Activated B cell treated with CpG ODN at 0.5 μM for 24 hours (primary cell): Measurements from ENCODE around the gene MPC1L. TPM values are rescaled to one million over a fixed set of nuclear protein-coding genes. Genes with fewer than 3 reads are reported as not detected.

Experiments
- ATAC-seq: fragments of 200-7000 bp; cut with Tn5 transposase; one replicate; pipeline ENCODE4 v1.10.0; 2021; ENCODE audit warnings: low read depth, mild to moderate bottlenecking, moderate library complexity
- CTCF ChIA-PET: fragments of 350-600 bp; sonication (Branson Sonifier 250); formaldehyde crosslinking; loops from one replicate; lab custom pipeline; 2021; ENCODE audit warnings: antibody characterized with exemption; lab: Charles Lee
- POLR2A ChIA-PET: fragments of 350-600 bp; sonication (Branson Sonifier 250); formaldehyde crosslinking; loops from one replicate; lab custom pipeline; 2021; ENCODE audit warnings: antibody characterized with exemption; lab: Charles Lee
- DNase-seq: peaks from one replicate; pipeline ENCODE4 v3.0.0; 2022
- H3K27ac Mint-ChIP-seq: one replicate; pipeline ENCODE4 v1.8.0; 2020; ENCODE audit warnings: mixed read lengths
- H3K27me3 Mint-ChIP-seq: one replicate; pipeline ENCODE4 v1.8.0; 2021; ENCODE audit warnings: mixed read lengths
- H3K36me3 Mint-ChIP-seq: one replicate; pipeline ENCODE4 v1.8.0; 2021; ENCODE audit warnings: low read depth, mixed read lengths
- H3K4me1 Mint-ChIP-seq: one replicate; pipeline ENCODE4 v1.8.0; 2021; ENCODE audit warnings: mixed read lengths
- H3K4me3 Mint-ChIP-seq: one replicate; pipeline ENCODE4 v1.8.0; 2020; ENCODE audit warnings: mild to moderate bottlenecking, mixed read lengths
- H3K9me3 Mint-ChIP-seq: one replicate; pipeline ENCODE4 v1.8.0; 2020; ENCODE audit warnings: mixed read lengths
- CTCF ChIP-seq: fragments of 200-600 bp; IDR thresholded peaks from one replicate; pipeline ENCODE4 v1.8.0; 2022; ENCODE audit warnings: antibody characterized with exemption, mild to moderate bottlenecking
- intact Hi-C: fragments of 100-400 bp; cut with micrococcal nuclease; formaldehyde crosslinking; loops from one replicate; pipeline ENCODE4 v1.15.1; 2024
- total RNA-seq: library from RNA; stranded (reverse); gene quantifications from 2 replicates; pipeline ENCODE4 v1.2.3, GENCODE V29; 2022

The MPC1L gene
- total RNA-seq, 1 donor from 2014 or later = not detected

GRCh38 chrX:40637687-40638086, 14.5 kb downstream of the MPC1L start:
- ChIA-PET POLR2A (no interaction called here), CTCF (no interaction called here)
- no peak for DNase-seq
- H3K27ac Mint-ChIP-seq = no peak overlapping the region
- H3K36me3 Mint-ChIP-seq = peaks cover 70% of the 10 kb centered on the region
- no peak for TF ChIP-seq CTCF
- H3K27me3 Mint-ChIP-seq = no peaks in the 10 kb centered on the region
- intact Hi-C loops = no loop called here
- no peaks in the 10 kb centered on the region for H3K9me3 Mint-ChIP-seq
- no peak overlapping the region for H3K4me3 Mint-ChIP-seq
- H3K4me1 Mint-ChIP-seq = peaks cover 24% of the 10 kb centered on the region
- no peak for ATAC-seq

- POLR2A ChIA-PET = no interaction called here
- no peak for ATAC-seq
- Mint-ChIP-seq H3K36me3 (peaks cover 27% of the 10 kb centered on the region), H3K9me3 (no peaks in the 10 kb centered on the region), H3K4me3 (peak overlapping the region; percentile 83), H3K27me3 (no peaks in the 10 kb centered on the region), H3K4me1 (peaks cover 46% of the 10 kb centered on the region), H3K27ac (peak overlapping the region; percentile 89)
- TF ChIP-seq CTCF = no peak
- no peak for DNase-seq
- CTCF ChIA-PET = interaction anchor here (1.0 to 1.7 kb wide), 2 partner anchors 100 to 536 kb away, joined by 3 to 5 read pairs; no protein-coding TSS in a partner anchor
- intact Hi-C loops = loop anchor here (1.0 kb wide), 1 partner anchor 100 kb away; no protein-coding TSS in a partner anchor
Measured at GRCh38 chrX:40644176-40644575, 20.9 kb downstream of the MPC1L start.

- ATAC-seq (peak; percentile 41), DNase-seq (peak; percentile 26)
- Mint-ChIP-seq H3K36me3 (peaks cover 25% of the 10 kb centered on the region), H3K27me3 (no peaks in the 10 kb centered on the region), H3K9me3 (no peaks in the 10 kb centered on the region), H3K4me1 (peaks cover 44% of the 10 kb centered on the region), H3K27ac (peak overlapping the region; percentile 89), H3K4me3 (peak overlapping the region; percentile 83)
- TF ChIP-seq CTCF = no peak
- CTCF ChIA-PET = no interaction called here
- POLR2A ChIA-PET = interaction anchor here (0.5 kb wide), 1 partner anchor 92 kb away, joined by 16 read pairs; no protein-coding TSS in a partner anchor
- intact Hi-C loops = loop anchor here (1.0 to 5.0 kb wide), 2 partner anchors 101 to 548 kb away; partner anchors contain the start of gene BCOR
Measured at GRCh38 chrX:40644821-40645358, 21.7 kb downstream of the MPC1L start.

- H3K36me3 Mint-ChIP-seq = peaks cover 27% of the 10 kb centered on the region
- intact Hi-C loops = loop anchor here (1.0 to 5.0 kb wide), 6 partner anchors 66 to 686 kb away; partner anchors contain the start of genes ATP6AP2, BCOR and MED14
- DNase-seq (peak; percentile 29), ATAC-seq (peak; percentile 22)
- POLR2A ChIA-PET = interaction anchor here (2.5 kb wide), 1 partner anchor 438 kb away, joined by 12 read pairs; the partner anchor contains the start of gene USP9X
- H3K4me3 Mint-ChIP-seq = peak overlapping the region; percentile 94
- TF ChIP-seq CTCF = no peak
- peak overlapping the region; percentile 93 for H3K27ac Mint-ChIP-seq
- no peaks in the 10 kb centered on the region for H3K9me3 Mint-ChIP-seq
- CTCF ChIA-PET = interaction anchor here (0.6 kb wide), 2 partner anchors 147 to 469 kb away, joined by 3 to 5 read pairs; no protein-coding TSS in a partner anchor
- H3K4me1 Mint-ChIP-seq = peaks cover 45% of the 10 kb centered on the region
- H3K27me3 Mint-ChIP-seq = no peaks in the 10 kb centered on the region
Measured at GRCh38 chrX:40646489-40647306, 23.5 kb downstream of the MPC1L start.
